ENCODE data around the gene YBX2.

DNA sequence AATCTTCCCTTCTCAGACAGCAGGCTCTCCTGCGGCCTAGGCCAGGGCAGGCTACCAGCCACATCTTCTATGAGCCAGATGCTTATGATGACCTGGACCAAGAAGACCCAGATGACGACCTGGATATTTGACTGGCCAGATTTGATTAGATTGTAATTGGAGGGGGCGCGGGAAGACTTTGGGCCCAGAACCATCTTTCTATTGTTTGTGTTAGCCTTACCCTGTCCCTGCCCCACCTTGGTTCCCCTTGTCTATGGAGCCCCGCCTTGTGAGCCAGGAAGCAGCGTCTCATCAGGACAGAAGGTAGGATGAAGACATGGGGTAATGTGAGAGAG lies 34.9 kb downstream of the YBX2 start:
- TF ChIP-seq POLR2A (IDR thresholded peaks at IDR 0.05) (no peak), EP300 (IDR thresholded peaks at IDR 0.05) (no peak)
- TF ChIP-seq, protein P1, sequence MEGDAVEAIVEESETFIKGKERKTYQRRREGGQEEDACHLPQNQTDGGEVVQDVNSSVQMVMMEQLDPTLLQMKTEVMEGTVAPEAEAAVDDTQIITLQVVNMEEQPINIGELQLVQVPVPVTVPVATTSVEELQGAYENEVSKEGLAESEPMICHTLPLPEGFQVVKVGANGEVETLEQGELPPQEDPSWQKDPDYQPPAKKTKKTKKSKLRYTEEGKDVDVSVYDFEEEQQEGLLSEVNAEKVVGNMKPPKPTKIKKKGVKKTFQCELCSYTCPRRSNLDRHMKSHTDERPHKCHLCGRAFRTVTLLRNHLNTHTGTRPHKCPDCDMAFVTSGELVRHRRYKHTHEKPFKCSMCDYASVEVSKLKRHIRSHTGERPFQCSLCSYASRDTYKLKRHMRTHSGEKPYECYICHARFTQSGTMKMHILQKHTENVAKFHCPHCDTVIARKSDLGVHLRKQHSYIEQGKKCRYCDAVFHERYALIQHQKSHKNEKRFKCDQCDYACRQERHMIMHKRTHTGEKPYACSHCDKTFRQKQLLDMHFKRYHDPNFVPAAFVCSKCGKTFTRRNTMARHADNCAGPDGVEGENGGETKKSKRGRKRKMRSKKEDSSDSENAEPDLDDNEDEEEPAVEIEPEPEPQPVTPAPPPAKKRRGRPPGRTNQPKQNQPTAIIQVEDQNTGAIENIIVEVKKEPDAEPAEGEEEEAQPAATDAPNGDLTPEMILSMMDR (IDR thresholded peaks at IDR 0.05): no peak
